Esophagus squamous epithelium (tissue), 5 donors: ENCODE results near the gene ANO10. TPM values are rescaled to one million over a fixed set of nuclear protein-coding genes. Genes with fewer than 3 reads are reported as not detected.

Source experiments
- DNase-seq: peaks from one replicate; lab custom pipeline; 2025; lab: John Stamatoyannopoulos, UW
- H3K27ac ChIP-seq, 4 donors: fragments of 200-600 bp; sonication (generic); one replicate each; pipeline ENCODE4 v1.5.1; 2016 to 2019; ENCODE audit warnings: mild to moderate bottlenecking in 1 of 4
- H3K27me3 ChIP-seq, 4 donors: fragments of 200-600 bp; sonication (generic); 1 replicate in 3 of 4; 2 replicates in 1 of 4; pipeline versions ENCODE4 v1.5.1 to v1.6.0; 2017 to 2021; ENCODE audit warnings: antibody characterized with exemption in 1 of 4
- H3K36me3 ChIP-seq, 3 donors: fragments of 200-600 bp; sonication (generic); one replicate each; pipeline ENCODE4 v1.5.1; 2016 to 2019
- H3K4me1 ChIP-seq, 3 donors: fragments of 200-600 bp; sonication (generic); one replicate each; pipeline ENCODE4 v1.5.1; 2017 to 2019
- H3K4me3 ChIP-seq, 4 donors: fragments of 200-600 bp; sonication (generic); 1 replicate in 3 of 4; 2 replicates in 1 of 4; pipeline ENCODE4 v1.5.1; 2016 to 2019; ENCODE audit warnings: mild to moderate bottlenecking in 2 of 4, moderate library complexity in 1 of 4
- H3K9me3 ChIP-seq, 3 donors: fragments of 200-600 bp; sonication (generic); one replicate each; pipeline ENCODE4 v1.5.1; 2016 to 2019
- POLR2A ChIP-seq, 4 donors: fragments of 450-650 bp; IDR thresholded peaks; one replicate each; pipeline ENCODE4 v1.6.1; 2017; ENCODE audit warnings: antibody characterized with exemption in 4 of 4, mild to moderate bottlenecking in 4 of 4, moderate library complexity in 3 of 4
- WGBS, 2 donors: methylation state at CpG; one replicate each; pipeline ENCODE4 v1.1.5; 2018; 5-methylcytosine and 5-hydroxymethylcytosine counted together
- intact Hi-C: fragments of 100-400 bp; cut with DNase I; formaldehyde crosslinking; loops from one replicate; pipeline ENCODE4 v1.15.0; 2022
- total RNA-seq, 4 donors: library from RNA; depleted of rRNA; stranded (reverse); fragments of >200 nt; gene quantifications; one replicate each; pipeline ENCODE4 v1.1.0, GENCODE V29; 2016
- TF ChIP-seq, protein P1 (sequence below), 6 experiments: fragments of 450-650 bp in 4 of 6; fragments of 200-600 bp in 2 of 6; sonication (generic) in 2 of 6; IDR thresholded peaks; one replicate each; pipeline ENCODE4 v1.5.1; 2016 to 2019; ENCODE audit warnings: antibody characterized with exemption in 6 of 6, mild to moderate bottlenecking in 4 of 6, moderate library complexity in 4 of 6
- donor health status: DM: yes; HTN: yes; CAD: no.

Gene ANO10
- total RNA-seq, 4 donors from 2014 or later, result 18.5 to 22.3 (median 20.3) TPM

DNA sequence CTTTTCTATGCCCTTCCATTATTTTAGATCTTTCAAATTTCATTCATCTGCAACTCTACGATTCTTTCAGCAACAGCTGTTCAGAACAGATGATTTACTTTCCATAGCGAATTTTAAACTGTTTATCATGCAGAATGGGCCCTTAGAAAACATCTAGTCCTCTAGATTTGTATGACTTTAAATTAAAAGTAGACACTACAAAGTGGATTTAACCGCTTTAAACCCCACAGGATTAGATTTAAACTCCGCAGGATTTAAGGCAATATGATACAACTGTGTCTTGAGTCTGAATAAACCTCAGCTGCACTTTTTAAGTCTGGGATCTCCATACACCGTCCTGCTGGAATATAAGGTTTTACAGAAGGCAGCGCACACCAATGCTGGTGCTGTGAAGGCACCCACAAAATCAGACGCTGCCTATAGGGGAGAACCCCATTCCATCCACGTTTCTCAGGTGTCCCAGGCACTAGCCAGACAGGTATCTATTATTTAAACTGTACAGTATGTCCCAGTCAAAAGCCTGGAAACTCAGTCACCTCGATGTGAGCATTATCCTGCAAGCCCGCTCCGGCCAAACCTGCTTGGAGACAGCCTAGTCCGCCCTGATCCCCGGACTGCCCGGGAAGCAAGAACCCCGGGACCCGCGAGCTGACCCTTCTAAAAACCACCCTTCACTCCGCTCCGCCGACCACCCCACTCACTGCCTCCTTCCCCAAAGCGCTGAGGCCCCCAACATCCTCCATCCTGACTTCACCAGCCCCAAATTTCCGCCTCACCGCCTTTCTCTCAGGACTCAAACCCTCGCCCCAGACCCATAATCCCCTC, 768 bp downstream of the ANO10 start:
- 11 to 14% methylated on average over 24 of the region's 24 CpGs for WGBS, 2 donors
- intact Hi-C loops, result no loop called here
- no peak for DNase-seq
- peaks cover 0 to 22% (median 7%) of the 10 kb centered on the region in 3 donors for H3K4me1 ChIP-seq
- no peaks in the 10 kb centered on the region for H3K27me3 ChIP-seq
- no peaks in the 10 kb centered on the region for H3K9me3 ChIP-seq
- H3K36me3 ChIP-seq, result no peaks in the 10 kb centered on the region
- H3K4me3 ChIP-seq, result peak overlapping the region; percentile 88 to 98 (median 92)
- H3K27ac ChIP-seq, result peak overlapping the region; percentile 89 to 96 (median 92)
- TF ChIP-seq, protein P1, sequence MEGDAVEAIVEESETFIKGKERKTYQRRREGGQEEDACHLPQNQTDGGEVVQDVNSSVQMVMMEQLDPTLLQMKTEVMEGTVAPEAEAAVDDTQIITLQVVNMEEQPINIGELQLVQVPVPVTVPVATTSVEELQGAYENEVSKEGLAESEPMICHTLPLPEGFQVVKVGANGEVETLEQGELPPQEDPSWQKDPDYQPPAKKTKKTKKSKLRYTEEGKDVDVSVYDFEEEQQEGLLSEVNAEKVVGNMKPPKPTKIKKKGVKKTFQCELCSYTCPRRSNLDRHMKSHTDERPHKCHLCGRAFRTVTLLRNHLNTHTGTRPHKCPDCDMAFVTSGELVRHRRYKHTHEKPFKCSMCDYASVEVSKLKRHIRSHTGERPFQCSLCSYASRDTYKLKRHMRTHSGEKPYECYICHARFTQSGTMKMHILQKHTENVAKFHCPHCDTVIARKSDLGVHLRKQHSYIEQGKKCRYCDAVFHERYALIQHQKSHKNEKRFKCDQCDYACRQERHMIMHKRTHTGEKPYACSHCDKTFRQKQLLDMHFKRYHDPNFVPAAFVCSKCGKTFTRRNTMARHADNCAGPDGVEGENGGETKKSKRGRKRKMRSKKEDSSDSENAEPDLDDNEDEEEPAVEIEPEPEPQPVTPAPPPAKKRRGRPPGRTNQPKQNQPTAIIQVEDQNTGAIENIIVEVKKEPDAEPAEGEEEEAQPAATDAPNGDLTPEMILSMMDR (IDR thresholded peaks at IDR 0.05), result no peak
- TF ChIP-seq POLR2A (IDR thresholded peaks at IDR 0.05), result no peak

DNA sequence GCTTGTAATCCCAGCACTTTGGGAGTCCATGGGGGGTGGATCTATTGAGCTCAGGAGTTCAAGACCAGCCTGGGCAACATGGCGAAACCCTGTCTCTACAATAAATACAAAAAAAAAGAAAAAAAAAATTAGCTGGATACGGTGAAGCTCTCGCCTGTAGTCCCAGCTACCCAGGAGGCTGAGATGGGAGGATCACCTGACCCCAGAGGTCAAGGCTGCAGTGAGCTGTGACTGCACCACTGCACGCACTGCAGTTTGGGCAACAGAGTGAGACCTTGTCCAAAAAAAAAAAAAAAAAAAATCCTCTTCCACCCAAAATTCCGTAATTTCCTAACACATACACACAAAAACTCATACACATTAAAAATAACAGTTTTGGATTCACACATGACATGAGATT, 2.2 kb downstream of the ANO10 start:
- no peak overlapping the region for H3K27ac ChIP-seq
- no peaks in the 10 kb centered on the region for H3K36me3 ChIP-seq
- intact Hi-C loops, result no loop called here
- H3K4me3 ChIP-seq, result no peak overlapping the region
- no peak for DNase-seq
- no peaks in the 10 kb centered on the region for H3K27me3 ChIP-seq
- TF ChIP-seq POLR2A (IDR thresholded peaks at IDR 0.05), result no peak
- TF ChIP-seq, protein P1 (IDR thresholded peaks at IDR 0.05), result no peak
- 86 to 95% methylated on average over 5 of the region's 5 CpGs for WGBS, 2 donors
- H3K4me1 ChIP-seq, result peaks cover 0 to 22% (median 7%) of the 10 kb centered on the region in 3 donors
- H3K9me3 ChIP-seq, result no peaks in the 10 kb centered on the region

DNA sequence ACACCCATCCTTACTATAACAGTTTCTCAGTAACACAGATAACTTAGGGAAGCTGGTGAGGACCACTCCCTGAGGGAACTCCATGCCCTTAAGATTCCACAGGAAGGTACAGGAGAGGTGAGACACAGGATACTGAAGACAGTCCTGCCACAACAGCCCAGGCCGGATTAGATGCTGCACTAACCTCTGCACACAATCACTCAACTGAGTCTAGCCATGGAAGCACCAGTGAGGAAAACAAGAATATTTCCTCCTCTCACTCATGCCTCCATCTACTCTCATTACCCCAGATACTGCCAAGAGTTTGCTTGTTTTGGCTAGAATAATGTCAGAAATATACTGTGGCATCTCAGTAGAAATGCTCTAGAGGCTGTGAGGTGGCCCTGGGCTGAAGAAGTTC, 3.7 kb downstream of the ANO10 start:
- intact Hi-C loops, result no loop called here
- 82 to 100% methylated on average over 1 of the region's 1 CpG for WGBS, 2 donors
- Histone ChIP-seq H3K4me3 (no peak overlapping the region), H3K36me3 (no peaks in the 10 kb centered on the region), H3K27ac (no peak overlapping the region), H3K4me1 (peaks cover 0 to 22% (median 7%) of the 10 kb centered on the region in 3 donors), H3K27me3 (no peaks in the 10 kb centered on the region), H3K9me3 (no peaks in the 10 kb centered on the region)
- no peak for DNase-seq
- TF ChIP-seq, protein P1 (IDR thresholded peaks at IDR 0.05), result no peak
- no peak for TF ChIP-seq POLR2A (IDR thresholded peaks at IDR 0.05)

DNA sequence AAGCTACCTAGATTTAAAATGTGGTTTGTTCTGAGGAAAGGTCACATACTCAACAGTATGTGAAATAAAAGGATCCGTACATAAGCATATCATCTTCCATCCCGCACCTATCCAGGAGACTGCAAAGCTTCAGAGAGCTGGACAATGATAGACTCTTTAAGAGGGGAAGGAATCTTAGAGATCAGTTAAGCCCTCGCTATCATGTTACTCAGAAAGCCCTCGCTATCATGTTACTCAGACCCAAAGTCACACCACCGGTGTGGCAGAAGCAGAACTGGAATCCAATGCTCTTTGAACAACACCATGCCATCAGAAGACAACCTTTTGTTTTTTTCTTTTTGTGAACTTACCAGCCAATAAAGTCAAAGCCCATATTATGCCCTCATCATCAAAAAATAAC, 5.8 kb downstream of the ANO10 start:
- Histone ChIP-seq H3K4me3 (no peak overlapping the region), H3K27ac (no peak overlapping the region), H3K36me3 (no peaks in the 10 kb centered on the region), H3K4me1 (peaks cover 0 to 10% (median 0%) of the 10 kb centered on the region in 3 donors), H3K27me3 (no peaks in the 10 kb centered on the region), H3K9me3 (no peaks in the 10 kb centered on the region)
- DNase-seq, result no peak
- intact Hi-C loops, result no loop called here
- TF ChIP-seq, protein P1 (IDR thresholded peaks at IDR 0.05), result no peak
- 81 to 93% methylated on average over 5 of the region's 5 CpGs for WGBS, 2 donors

DNA sequence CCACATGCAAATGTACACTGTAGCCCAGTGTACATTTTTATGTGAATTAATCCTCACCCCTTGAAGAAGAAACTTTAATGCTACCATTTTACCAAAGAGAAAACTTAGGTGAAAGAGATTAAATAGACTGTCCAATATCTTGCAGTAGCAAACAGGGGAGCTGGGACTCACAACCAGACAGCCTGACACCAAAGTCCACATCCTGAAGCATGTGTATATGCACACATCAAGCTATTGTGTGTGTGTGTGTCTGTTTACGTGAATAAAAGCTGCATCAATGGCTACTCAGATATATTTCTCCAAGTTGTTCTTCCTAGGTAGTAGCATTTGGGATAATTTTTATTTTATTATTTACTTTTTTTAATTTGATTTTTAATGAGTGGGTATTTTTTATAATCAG, 6.7 kb downstream of the ANO10 start:
- no peaks in the 10 kb centered on the region for H3K36me3 ChIP-seq
- H3K27me3 ChIP-seq, result no peaks in the 10 kb centered on the region
- intact Hi-C loops, result no loop called here
- H3K4me1 ChIP-seq, result peaks cover 0 to 1% (median 0%) of the 10 kb centered on the region in 3 donors
- TF ChIP-seq, protein P1 (IDR thresholded peaks at IDR 0.05), result no peak
- TF ChIP-seq POLR2A (IDR thresholded peaks at IDR 0.05), result no peak
- 95 to 96% methylated on average over 1 of the region's 1 CpG for WGBS, 2 donors
- H3K9me3 ChIP-seq, result no peaks in the 10 kb centered on the region
- no peak for DNase-seq
- H3K4me3 ChIP-seq, result no peak overlapping the region
- no peak overlapping the region for H3K27ac ChIP-seq
